ENCODE data around the gene MCU.
"Not testable (repeated sequence)": the region's sequence is repeated elsewhere in the genome, so short reads cannot be mapped to it uniquely, and the experiment has no call there.

The MCU gene

GRCh38 chr10:72762042-72762441 lies 70.1 kb downstream of the MCU start:
- no peak for DNase-seq (ENCODE audit: low spot score)

GRCh38 chr10:72763201-72763600 lies 71.3 kb downstream of the MCU start:
- DNase-seq (ENCODE audit: low spot score) = no peak

- no peak for DNase-seq (ENCODE audit: low spot score)
These were observed 72.2 kb downstream of the MCU start for GRCh38 chr10:72764151-72764550.

GRCh38 chr10:72765051-72765745 lies 73.3 kb downstream of the MCU start:
- DNase-seq (ENCODE audit: low spot score) = no peak

GRCh38 chr10:72771195-72771594 lies 79.3 kb downstream of the MCU start:
- DNase-seq (ENCODE audit: low spot score) = not testable (repeated sequence)

- no peak for DNase-seq (ENCODE audit: low spot score)
These were observed 80.1 kb downstream of the MCU start for GRCh38 chr10:72772031-72772430.

- DNase-seq (ENCODE audit: low spot score) = no peak
These were observed 87.9 kb downstream of the MCU start for GRCh38 chr10:72779874-72780273.

GRCh38 chr10:72782649-72783330 lies 90.8 kb downstream of the MCU start:
- no peak for DNase-seq (ENCODE audit: low spot score)

- DNase-seq (ENCODE audit: low spot score) = no peak
These were observed 91.5 kb downstream of the MCU start for GRCh38 chr10:72783410-72783833.

- DNase-seq (ENCODE audit: low spot score) = no peak
These were observed 92.8 kb downstream of the MCU start for GRCh38 chr10:72784551-72785351.

- no peak for DNase-seq (ENCODE audit: low spot score)
These were observed 93.5 kb downstream of the MCU start for GRCh38 chr10:72785409-72785808.

GRCh38 chr10:72790216-72790990 lies 98.5 kb downstream of the MCU start:
- no peak for DNase-seq (ENCODE audit: low spot score)

GRCh38 chr10:72792288-72792687 lies 100.3 kb downstream of the MCU start:
- DNase-seq (ENCODE audit: low spot score) = no peak

GRCh38 chr10:72793752-72794151 lies 101.8 kb downstream of the MCU start:
- DNase-seq (ENCODE audit: low spot score) = no peak

- DNase-seq (ENCODE audit: low spot score) = no peak
These were observed 102.3 kb downstream of the MCU start for GRCh38 chr10:72794260-72794659.

- DNase-seq (ENCODE audit: low spot score) = no peak
These were observed 104.1 kb downstream of the MCU start for GRCh38 chr10:72796042-72796441.

GRCh38 chr10:72796538-72796937 lies 104.6 kb downstream of the MCU start:
- DNase-seq (ENCODE audit: low spot score) = no peak

GRCh38 chr10:72800000-72800740 lies 108.2 kb downstream of the MCU start:
- no peak for DNase-seq (ENCODE audit: low spot score)

GRCh38 chr10:72800741-72801092 lies 108.8 kb downstream of the MCU start:
- DNase-seq (ENCODE audit: low spot score) = no peak

- DNase-seq (ENCODE audit: low spot score) = no peak
These were observed 109.4 kb downstream of the MCU start for GRCh38 chr10:72801263-72801868.

GRCh38 chr10:72802332-72802731 lies 110.4 kb downstream of the MCU start:
- DNase-seq (ENCODE audit: low spot score) = no peak
